ENCODE results near the gene TRIM33.
"Not testable (repeated sequence)": the region's sequence is repeated elsewhere in the genome, so short reads cannot be mapped to it uniquely, and the experiment has no call there.

TRIM33 gene

GRCh38 chr1:114428083-114428754 is 82.8 kb downstream of the TRIM33 start:
- no peak for DNase-seq (ENCODE audit: low spot score)
- Histone ChIP-seq H2BK5ac (ENCODE audit: low read length) (no peak overlapping the region), H3K4me2 (ENCODE audit: insufficient read depth, low read length, poor library complexity, severe bottlenecking) (no peak overlapping the region), H3K4me3 (ENCODE audit: low read length in 2 of 2) (no peak overlapping the region), H3K4me1 (ENCODE audit: control insufficient read depth in 2 of 2, insufficient read depth in 1 of 2, low read depth in 1 of 2, low read length in 2 of 2) (no peaks in the 10 kb centered on the region), H3K4ac (ENCODE audit: low read length) (no peak overlapping the region), H3K9me3 (replicated peaks in 1 of 2; ENCODE audit: control insufficient read depth in 2 of 2, insufficient read depth in 1 of 2, low read depth in 1 of 2, low read length in 2 of 2) (no peaks in the 10 kb centered on the region), H4K91ac (ENCODE audit: low read depth, low read length, poor library complexity) (no peak overlapping the region), H2BK15ac (ENCODE audit: low read length) (no peak overlapping the region), H3K14ac (ENCODE audit: low read length) (no peak overlapping the region), H2BK120ac (ENCODE audit: low read depth, low read length) (no peak overlapping the region), H4K8ac (ENCODE audit: low read depth, low read length) (no peak overlapping the region), H3K27me3 (ENCODE audit: control insufficient read depth in 3 of 3, insufficient read depth in 3 of 3, low read depth in 1 of 3, low read length in 3 of 3) (no peaks in the 10 kb centered on the region), H3K18ac (ENCODE audit: low read length) (no peak overlapping the region), H3K9ac (ENCODE audit: low read depth, low read length, poor library complexity) (no peak overlapping the region), H3K23ac (ENCODE audit: low read depth, low read length, poor library complexity) (no peak overlapping the region), H2BK12ac (ENCODE audit: low read length) (no peak overlapping the region), H2AFZ (ENCODE audit: low read length) (no peak overlapping the region), H3K79me1 (ENCODE audit: low read depth, low read length) (no peaks in the 10 kb centered on the region), H3K27ac (replicated peaks; ENCODE audit: low read length) (no peak overlapping the region), H3K36me3 (replicated peaks in 1 of 2; ENCODE audit: control insufficient read depth in 2 of 2, insufficient read depth in 2 of 2, low read length in 2 of 2) (peaks cover 9 to 89% of the 10 kb centered on the region in 2 donors), H2AK5ac (ENCODE audit: low read depth, low read length) (no peak overlapping the region)
- WGBS, 2 donors (ENCODE audit: extremely low coverage in 2 of 2, insufficient read length in 2 of 2, insufficient replicate concordance in 1 of 2), result no CpG with 5 or more reads among the region's 1 CpG

- H3K4me3 ChIP-seq (ENCODE audit: low read length in 2 of 2), result no peak overlapping the region
- WGBS, 2 donors (ENCODE audit: extremely low coverage in 2 of 2, insufficient read length in 2 of 2, insufficient replicate concordance in 1 of 2), result no CpG with 5 or more reads among the region's 3 CpGs
- H3K36me3 ChIP-seq (replicated peaks in 1 of 2; ENCODE audit: control insufficient read depth in 2 of 2, insufficient read depth in 2 of 2, low read length in 2 of 2), result peaks cover 9 to 89% of the 10 kb centered on the region in 2 donors
- no peak overlapping the region for H3K9ac ChIP-seq (ENCODE audit: low read depth, low read length, poor library complexity)
- H3K4me1 ChIP-seq (ENCODE audit: control insufficient read depth in 2 of 2, insufficient read depth in 1 of 2, low read depth in 1 of 2, low read length in 2 of 2), result no peaks in the 10 kb centered on the region
- H2AK5ac ChIP-seq (ENCODE audit: low read depth, low read length), result no peak overlapping the region
- no peak overlapping the region for H3K4ac ChIP-seq (ENCODE audit: low read length)
- H4K8ac ChIP-seq (ENCODE audit: low read depth, low read length), result no peak overlapping the region
- H2BK15ac ChIP-seq (ENCODE audit: low read length), result no peak overlapping the region
- DNase-seq (ENCODE audit: low spot score), result no peak
- H3K14ac ChIP-seq (ENCODE audit: low read length), result no peak overlapping the region
- no peaks in the 10 kb centered on the region for H3K27me3 ChIP-seq (ENCODE audit: control insufficient read depth in 3 of 3, insufficient read depth in 3 of 3, low read depth in 1 of 3, low read length in 3 of 3)
- H2BK120ac ChIP-seq (ENCODE audit: low read depth, low read length), result no peak overlapping the region
- H4K91ac ChIP-seq (ENCODE audit: low read depth, low read length, poor library complexity), result no peak overlapping the region
- H3K23ac ChIP-seq (ENCODE audit: low read depth, low read length, poor library complexity), result no peak overlapping the region
- no peaks in the 10 kb centered on the region for H3K9me3 ChIP-seq (replicated peaks in 1 of 2; ENCODE audit: control insufficient read depth in 2 of 2, insufficient read depth in 1 of 2, low read depth in 1 of 2, low read length in 2 of 2)
- no peak overlapping the region for H3K27ac ChIP-seq (replicated peaks; ENCODE audit: low read length)
- H2BK5ac ChIP-seq (ENCODE audit: low read length), result no peak overlapping the region
- H2AFZ ChIP-seq (ENCODE audit: low read length), result no peak overlapping the region
- H3K79me1 ChIP-seq (ENCODE audit: low read depth, low read length), result no peaks in the 10 kb centered on the region
- H2BK12ac ChIP-seq (ENCODE audit: low read length), result no peak overlapping the region
- no peak overlapping the region for H3K4me2 ChIP-seq (ENCODE audit: insufficient read depth, low read length, poor library complexity, severe bottlenecking)
- H3K18ac ChIP-seq (ENCODE audit: low read length), result no peak overlapping the region
Observed at GRCh38 chr1:114427612-114428011, 83.4 kb downstream of the TRIM33 start.

GRCh38 chr1:114423455-114423854 is 87.5 kb downstream of the TRIM33 start:
- DNase-seq (ENCODE audit: low spot score), result no peak
- no peak overlapping the region for H3K4me3 ChIP-seq (ENCODE audit: low read length in 2 of 2)
- H2BK5ac ChIP-seq (ENCODE audit: low read length), result no peak overlapping the region
- H3K9me3 ChIP-seq (replicated peaks in 1 of 2; ENCODE audit: control insufficient read depth in 2 of 2, insufficient read depth in 1 of 2, low read depth in 1 of 2, low read length in 2 of 2), result peaks cover 1 to 7% of the 10 kb centered on the region in 2 donors
- H2AK5ac ChIP-seq (ENCODE audit: low read depth, low read length), result no peak overlapping the region
- no peak overlapping the region for H3K4ac ChIP-seq (ENCODE audit: low read length)
- H3K23ac ChIP-seq (ENCODE audit: low read depth, low read length, poor library complexity), result no peak overlapping the region
- peaks cover 24 to 99% of the 10 kb centered on the region in 2 donors for H3K36me3 ChIP-seq (replicated peaks in 1 of 2; ENCODE audit: control insufficient read depth in 2 of 2, insufficient read depth in 2 of 2, low read length in 2 of 2)
- no peak overlapping the region for H2BK120ac ChIP-seq (ENCODE audit: low read depth, low read length)
- no CpG with 5 or more reads among the region's 7 CpGs for WGBS, 2 donors (ENCODE audit: extremely low coverage in 2 of 2, insufficient read length in 2 of 2, insufficient replicate concordance in 1 of 2)
- H2BK12ac ChIP-seq (ENCODE audit: low read length), result no peak overlapping the region
- no peak overlapping the region for H2AFZ ChIP-seq (ENCODE audit: low read length)
- H3K27ac ChIP-seq (replicated peaks; ENCODE audit: low read length), result no peak overlapping the region
- H3K14ac ChIP-seq (ENCODE audit: low read length), result no peak overlapping the region
- H3K9ac ChIP-seq (ENCODE audit: low read depth, low read length, poor library complexity), result no peak overlapping the region
- H3K27me3 ChIP-seq (ENCODE audit: control insufficient read depth in 3 of 3, insufficient read depth in 3 of 3, low read depth in 1 of 3, low read length in 3 of 3), result no peaks in the 10 kb centered on the region
- H3K18ac ChIP-seq (ENCODE audit: low read length), result no peak overlapping the region
- no peak overlapping the region for H3K4me2 ChIP-seq (ENCODE audit: insufficient read depth, low read length, poor library complexity, severe bottlenecking)
- H3K79me1 ChIP-seq (ENCODE audit: low read depth, low read length), result peaks cover 2% of the 10 kb centered on the region
- no peak overlapping the region for H4K91ac ChIP-seq (ENCODE audit: low read depth, low read length, poor library complexity)
- no peak overlapping the region for H2BK15ac ChIP-seq (ENCODE audit: low read length)
- no peaks in the 10 kb centered on the region for H3K4me1 ChIP-seq (ENCODE audit: control insufficient read depth in 2 of 2, insufficient read depth in 1 of 2, low read depth in 1 of 2, low read length in 2 of 2)
- H4K8ac ChIP-seq (ENCODE audit: low read depth, low read length), result no peak overlapping the region

- H3K4me1 ChIP-seq (ENCODE audit: control insufficient read depth in 2 of 2, insufficient read depth in 1 of 2, low read depth in 1 of 2, low read length in 2 of 2); H2BK120ac ChIP-seq (ENCODE audit: low read depth, low read length); H3K79me1 ChIP-seq (ENCODE audit: low read depth, low read length); H4K91ac ChIP-seq (ENCODE audit: low read depth, low read length, poor library complexity); H2BK12ac ChIP-seq (ENCODE audit: low read length); DNase-seq (ENCODE audit: low spot score); H3K4ac ChIP-seq (ENCODE audit: low read length); H3K18ac ChIP-seq (ENCODE audit: low read length); H2BK15ac ChIP-seq (ENCODE audit: low read length); H4K8ac ChIP-seq (ENCODE audit: low read depth, low read length); H2AK5ac ChIP-seq (ENCODE audit: low read depth, low read length); H3K23ac ChIP-seq (ENCODE audit: low read depth, low read length, poor library complexity); H3K4me3 ChIP-seq (ENCODE audit: low read length in 2 of 2); H3K27me3 ChIP-seq (ENCODE audit: control insufficient read depth in 3 of 3, insufficient read depth in 3 of 3, low read depth in 1 of 3, low read length in 3 of 3); H3K27ac ChIP-seq (replicated peaks; ENCODE audit: low read length); H3K9ac ChIP-seq (ENCODE audit: low read depth, low read length, poor library complexity); H3K4me2 ChIP-seq (ENCODE audit: insufficient read depth, low read length, poor library complexity, severe bottlenecking); H2AFZ ChIP-seq (ENCODE audit: low read length); H3K9me3 ChIP-seq (replicated peaks in 1 of 2; ENCODE audit: control insufficient read depth in 2 of 2, insufficient read depth in 1 of 2, low read depth in 1 of 2, low read length in 2 of 2); H2BK5ac ChIP-seq (ENCODE audit: low read length); H3K14ac ChIP-seq (ENCODE audit: low read length): not testable (repeated sequence)
- WGBS, 2 donors (ENCODE audit: extremely low coverage in 2 of 2, insufficient read length in 2 of 2, insufficient replicate concordance in 1 of 2), result no CpG with 5 or more reads among the region's 7 CpGs
- H3K36me3 ChIP-seq (replicated peaks in 1 of 2; ENCODE audit: control insufficient read depth in 2 of 2, insufficient read depth in 2 of 2, low read length in 2 of 2), result peaks cover 17 to 97% of the 10 kb centered on the region in 2 donors
Observed at GRCh38 chr1:114418948-114419347, 92.1 kb downstream of the TRIM33 start.

Measured in neuronal stem cell (in vitro differentiated cells).